ENCODE measurements around the gene CABP7. TPM values are rescaled to one million over a fixed set of nuclear protein-coding genes. Genes with fewer than 3 reads are reported as not detected.

CABP7 gene
- total and polyA plus RNA-seq, 7 donors: 0.03 to 0.07 (median 0.04) TPM; not detected in 4

DNA sequence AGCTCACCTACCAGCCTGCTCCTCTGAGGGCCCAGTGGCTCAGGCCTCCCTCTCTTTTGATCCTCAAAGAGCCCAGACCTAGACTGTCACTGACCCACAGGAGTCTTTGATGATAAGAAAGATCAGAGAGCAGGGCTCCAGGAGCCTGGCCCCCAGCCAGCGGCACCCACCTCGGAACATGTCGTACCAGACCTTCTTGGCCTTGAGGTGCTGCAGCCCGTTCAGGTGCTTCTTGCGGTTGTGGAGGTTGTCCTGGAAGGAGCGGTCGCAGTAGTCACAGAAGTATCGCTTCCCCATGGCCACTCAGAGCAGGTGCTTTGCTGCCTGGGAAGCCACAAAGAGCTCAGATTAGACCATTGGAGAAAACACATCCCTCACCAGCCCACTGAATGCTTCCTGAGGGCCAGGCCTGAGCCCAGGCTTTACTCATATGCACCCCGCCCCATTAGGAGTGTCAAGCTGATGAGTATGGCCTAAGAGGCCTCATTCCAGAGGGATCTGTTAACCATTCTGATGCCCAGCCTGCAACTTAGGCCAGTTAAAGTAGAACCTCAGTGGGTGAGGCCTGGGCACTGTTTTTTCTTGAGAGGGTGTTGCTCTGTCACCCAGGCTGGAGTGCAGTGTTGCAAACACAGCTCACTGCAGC lies 28.6 kb downstream of the CABP7 start:
- DNase-seq (no peak), ATAC-seq (no peak)
- WGBS, 3 donors: 88 to 94% (median 91%) methylated on average over 9 of the region's 9 CpGs
- Histone ChIP-seq H3K27ac (no peak overlapping the region), H3K36me3 (ENCODE audit: insufficient read depth in 1 of 2, low read depth in 1 of 2) (peaks cover 0 to 49% of the 10 kb centered on the region in 2 donors), H3K4me1 (peaks cover 12% of the 10 kb centered on the region), H3K9me3 (no peaks in the 10 kb centered on the region), H3K27me3 (ENCODE audit: insufficient read depth in 3 of 3, low read length in 2 of 3) (no peaks in the 10 kb centered on the region), H3K4me3 (no peak overlapping the region)
- intact Hi-C loops (cut with DNase I): no loop called here
- TF ChIP-seq, protein P1, sequence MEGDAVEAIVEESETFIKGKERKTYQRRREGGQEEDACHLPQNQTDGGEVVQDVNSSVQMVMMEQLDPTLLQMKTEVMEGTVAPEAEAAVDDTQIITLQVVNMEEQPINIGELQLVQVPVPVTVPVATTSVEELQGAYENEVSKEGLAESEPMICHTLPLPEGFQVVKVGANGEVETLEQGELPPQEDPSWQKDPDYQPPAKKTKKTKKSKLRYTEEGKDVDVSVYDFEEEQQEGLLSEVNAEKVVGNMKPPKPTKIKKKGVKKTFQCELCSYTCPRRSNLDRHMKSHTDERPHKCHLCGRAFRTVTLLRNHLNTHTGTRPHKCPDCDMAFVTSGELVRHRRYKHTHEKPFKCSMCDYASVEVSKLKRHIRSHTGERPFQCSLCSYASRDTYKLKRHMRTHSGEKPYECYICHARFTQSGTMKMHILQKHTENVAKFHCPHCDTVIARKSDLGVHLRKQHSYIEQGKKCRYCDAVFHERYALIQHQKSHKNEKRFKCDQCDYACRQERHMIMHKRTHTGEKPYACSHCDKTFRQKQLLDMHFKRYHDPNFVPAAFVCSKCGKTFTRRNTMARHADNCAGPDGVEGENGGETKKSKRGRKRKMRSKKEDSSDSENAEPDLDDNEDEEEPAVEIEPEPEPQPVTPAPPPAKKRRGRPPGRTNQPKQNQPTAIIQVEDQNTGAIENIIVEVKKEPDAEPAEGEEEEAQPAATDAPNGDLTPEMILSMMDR (IDR thresholded peaks at IDR 0.05): no peak

- Histone ChIP-seq H3K4me3 (no peak overlapping the region), H3K27ac (no peak overlapping the region), H3K4me1 (peaks cover 17% of the 10 kb centered on the region), H3K9me3 (no peaks in the 10 kb centered on the region), H3K27me3 (ENCODE audit: insufficient read depth in 3 of 3, low read length in 2 of 3) (no peaks in the 10 kb centered on the region), H3K36me3 (ENCODE audit: insufficient read depth in 1 of 2, low read depth in 1 of 2) (peaks cover 0 to 49% of the 10 kb centered on the region in 2 donors)
- DNase-seq (no peak), ATAC-seq (no peak)
- WGBS, 3 donors: 89 to 93% (median 92%) methylated on average over 3 of the region's 3 CpGs
- intact Hi-C loops (cut with DNase I): no loop called here
- TF ChIP-seq, protein P1 (IDR thresholded peaks at IDR 0.05): no peak
These were observed 30.2 kb downstream of the CABP7 start for GRCh38 chr22:29750029-29750428.

GRCh38 chr22:29750559-29751538 lies 31.0 kb downstream of the CABP7 start:
- no peak for DNase-seq
- no peak overlapping the region for H3K4me3 ChIP-seq
- no peak overlapping the region for H3K27ac ChIP-seq

DNA sequence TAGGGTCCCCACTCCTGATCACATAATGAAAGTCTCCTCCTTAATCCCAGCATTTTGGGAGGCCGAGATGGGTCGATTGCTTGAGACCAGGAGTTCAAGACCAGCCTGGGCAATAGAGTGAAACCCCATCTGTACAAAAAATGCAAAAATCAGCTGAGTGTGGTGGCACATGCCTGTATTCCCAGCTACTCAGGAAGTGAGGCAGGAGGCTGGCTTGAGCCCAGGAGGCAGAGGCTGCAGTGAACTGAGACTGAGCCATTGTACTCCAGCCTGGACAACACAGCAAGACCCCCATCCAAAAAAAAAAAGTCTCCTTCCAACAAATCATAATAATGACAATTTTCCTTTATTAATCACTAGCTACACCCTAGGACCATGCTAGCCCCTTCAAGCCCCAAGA lies 31.9 kb downstream of the CABP7 start:
- peaks cover 0 to 37% of the 10 kb centered on the region in 2 donors for H3K36me3 ChIP-seq (ENCODE audit: insufficient read depth in 1 of 2, low read depth in 1 of 2)
- 94 to 98% (median 97%) methylated on average over 2 of the region's 2 CpGs for WGBS, 3 donors

More at GRCh38 chr22:29750559-29751538, 31.0 kb downstream of the CABP7 start:
- ATAC-seq: no peak
- Histone ChIP-seq H3K36me3 (ENCODE audit: insufficient read depth in 1 of 2, low read depth in 1 of 2) (peaks cover 0 to 45% of the 10 kb centered on the region in 2 donors), H3K27me3 (ENCODE audit: insufficient read depth in 3 of 3, low read length in 2 of 3) (no peaks in the 10 kb centered on the region), H3K4me1 (peaks cover 19% of the 10 kb centered on the region), H3K9me3 (no peaks in the 10 kb centered on the region)
- TF ChIP-seq, protein P1 (IDR thresholded peaks at IDR 0.05): no peak
- 59 to 79% (median 62%) methylated on average over 11 of the region's 11 CpGs for WGBS, 3 donors
- intact Hi-C loops (cut with DNase I): no loop called here

More for the DNA sequence above, 31.9 kb downstream of the CABP7 start:
- no peak for DNase-seq
- Histone ChIP-seq H3K4me1 (peaks cover 28% of the 10 kb centered on the region), H3K4me3 (no peak overlapping the region), H3K27me3 (ENCODE audit: insufficient read depth in 3 of 3, low read length in 2 of 3) (no peaks in the 10 kb centered on the region), H3K9me3 (no peaks in the 10 kb centered on the region), H3K27ac (no peak overlapping the region)
- TF ChIP-seq, protein P1 (IDR thresholded peaks at IDR 0.05): no peak
- intact Hi-C loops (cut with DNase I): no loop called here
- no peak for ATAC-seq

All from psoas muscle (tissue), 8 donors.